HepG2 (cell line): Measurements from ENCODE around the gene USP7. TPM values are rescaled to one million over a fixed set of nuclear protein-coding genes. Genes with fewer than 3 reads are reported as not detected.
A peak's percentile ranks its signal among the peaks of the same experiment; 100 is the strongest.

Experiments used
- DPF2 ChIP-seq: sonication (generic); formaldehyde crosslinking; IDR thresholded peaks from 2 replicates; pipeline ENCODE4 v1.4.0; 2020; ENCODE audit warnings: mild to moderate bottlenecking, low read depth, missing genetic modification reagents, borderline replicate concordance
- KIAA2018 ChIP-seq: sonication (generic); formaldehyde crosslinking; IDR thresholded peaks from 2 replicates; pipeline ENCODE4 v1.5.0; 2020; ENCODE audit warnings: mild to moderate bottlenecking, missing genetic modification reagents, borderline replicate concordance
- KLF13 ChIP-seq: sonication (generic); formaldehyde crosslinking; IDR thresholded peaks from 2 replicates; pipeline ENCODE4 v1.4.0; 2020; ENCODE audit warnings: mild to moderate bottlenecking, missing genetic modification reagents
- NCOR1 ChIP-seq: fragments of 200-600 bp; sonication (generic); IDR thresholded peaks from 2 replicates; pipeline ENCODE4 v1.7.0; 2017; ENCODE audit warnings: antibody characterized with exemption, low read length, borderline replicate concordance
- ZBTB42 ChIP-seq: sonication (generic); formaldehyde crosslinking; IDR thresholded peaks from 2 replicates; pipeline ENCODE4 v1.5.0; 2020; ENCODE audit warnings: mild to moderate bottlenecking, missing genetic modification reagents
- ZNF282 ChIP-seq: fragments of 450-650 bp; IDR thresholded peaks from 2 replicates; pipeline ENCODE4 v1.6.1; 2018; ENCODE audit not compliant: partially characterized antibody
- ZNF670 ChIP-seq: sonication (generic); formaldehyde crosslinking; IDR thresholded peaks from 2 replicates; pipeline ENCODE4 v1.8.0; 2022; ENCODE audit warnings: mild to moderate bottlenecking, missing genetic modification reagents, borderline replicate concordance
- ZNF740 ChIP-seq: sonication (generic); formaldehyde crosslinking; IDR thresholded peaks from 2 replicates; pipeline ENCODE4 v1.4.0; 2020; ENCODE audit warnings: missing genetic modification reagents
- polyA plus RNA-seq, 8 experiments: library from polyadenylated mRNA; depleted of rRNA in 3 of 8; stranded (reverse) in 7 of 8; unstranded in 1 of 8; fragments of >200 nt; fragmentation: Illumina TruSeq in 4 of 8; extraction: Trizol in 4 of 8; gene quantifications; 2 replicates each; pipeline versions ENCODE4 v1.2.1 to v1.2.3, GENCODE V29; 2011 to 2016; ENCODE audit warnings: low read depth in 4 of 8, missing spikeins in 1 of 8, mixed read lengths in 1 of 8; ENCODE audit not compliant: insufficient read depth in 1 of 8
- total RNA-seq, 5 experiments: library from RNA; depleted of rRNA; stranded (reverse); fragments of >200 nt; fragmentation: Illumina TruSeq; extraction: Trizol; gene quantifications; 2 replicates each; pipeline ENCODE4 v1.2.3, GENCODE V29; 2016; ENCODE audit warnings: low read depth in 1 of 5
- TF ChIP-seq, protein P1 (sequence below): sonication (generic); formaldehyde crosslinking; IDR thresholded peaks from 2 replicates; pipeline ENCODE4 v1.5.0; 2020; ENCODE audit warnings: missing genetic modification reagents
- TF ChIP-seq, protein P2 (sequence below): IDR thresholded peaks from 2 replicates; pipeline ENCODE4 v1.6.1; 2016; ENCODE audit warnings: mild to moderate bottlenecking, missing biosample characterization, missing genetic modification reagents
- TF ChIP-seq, protein P3 (sequence below): sonication (generic); formaldehyde crosslinking; IDR thresholded peaks from 2 replicates; pipeline ENCODE4 v1.4.0; 2020; ENCODE audit warnings: missing genetic modification reagents
- TF ChIP-seq, protein P4 (sequence below): sonication (generic); formaldehyde crosslinking; IDR thresholded peaks from 2 replicates; pipeline ENCODE4 v1.8.0; 2022; ENCODE audit warnings: missing genetic modification reagents, mild to moderate bottlenecking, moderate library complexity, borderline replicate concordance

USP7 gene
- total and polyA plus RNA-seq, 2 of the 13 experiments (the other 11 are each of a cell fraction or from before 2014, with no cell fraction given), result 52.5 to 173 TPM

DNA sequence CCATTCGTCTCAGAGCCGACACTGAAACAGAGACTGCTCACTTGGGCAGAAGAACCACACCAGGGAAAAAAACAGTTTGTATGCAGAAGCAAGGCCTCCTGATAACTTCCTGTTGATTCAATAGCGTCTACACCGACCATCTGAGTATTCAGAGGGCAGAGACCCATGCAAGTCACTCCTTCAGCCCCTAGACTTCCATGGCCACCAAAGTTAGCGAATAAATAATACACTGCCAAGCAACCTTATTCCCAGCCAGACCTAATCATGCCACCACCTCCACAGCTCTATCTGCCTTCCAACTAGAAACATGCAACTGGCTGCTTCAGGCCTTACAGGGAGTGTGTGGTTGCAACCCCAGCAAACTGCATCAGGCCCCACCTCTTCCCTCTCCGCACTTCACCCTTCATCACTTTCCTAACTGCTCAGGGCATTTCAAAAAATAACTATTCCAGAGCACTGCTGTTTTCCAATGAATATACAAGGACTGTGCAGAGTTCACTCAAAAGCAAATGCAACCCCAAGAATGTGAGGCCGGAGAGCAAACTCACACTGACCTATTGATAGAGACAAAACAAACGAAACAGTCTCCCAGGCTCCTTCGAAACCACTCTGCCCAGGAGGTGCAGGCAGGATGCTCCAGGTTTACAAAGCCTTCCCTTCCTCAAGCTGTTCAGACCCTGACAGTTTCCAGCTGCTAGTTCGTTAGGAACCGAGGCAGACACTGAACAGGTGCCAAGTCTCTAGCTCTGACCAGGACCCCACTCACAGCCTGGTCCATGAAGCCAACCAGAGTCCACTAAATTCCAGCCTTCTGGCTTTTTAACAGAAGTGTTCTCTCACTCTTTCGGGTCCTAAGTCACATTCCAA is 3.6 kb downstream of the USP7 start (continued):
- no peak for TF ChIP-seq KIAA2018 (CRISPR knock-in tag)
- 0 out of 2 replicates have a peak, but pooled peaks have one; percentile 58 for TF ChIP-seq KLF13 (CRISPR knock-in tag)
- TF ChIP-seq, protein P1, sequence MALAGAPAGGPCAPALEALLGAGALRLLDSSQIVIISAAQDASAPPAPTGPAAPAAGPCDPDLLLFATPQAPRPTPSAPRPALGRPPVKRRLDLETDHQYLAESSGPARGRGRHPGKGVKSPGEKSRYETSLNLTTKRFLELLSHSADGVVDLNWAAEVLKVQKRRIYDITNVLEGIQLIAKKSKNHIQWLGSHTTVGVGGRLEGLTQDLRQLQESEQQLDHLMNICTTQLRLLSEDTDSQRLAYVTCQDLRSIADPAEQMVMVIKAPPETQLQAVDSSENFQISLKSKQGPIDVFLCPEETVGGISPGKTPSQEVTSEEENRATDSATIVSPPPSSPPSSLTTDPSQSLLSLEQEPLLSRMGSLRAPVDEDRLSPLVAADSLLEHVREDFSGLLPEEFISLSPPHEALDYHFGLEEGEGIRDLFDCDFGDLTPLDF, result no peak
- peak; percentile 90 for TF ChIP-seq NCOR1
- no peak for TF ChIP-seq ZBTB42 (CRISPR knock-in tag)
- TF ChIP-seq DPF2, result peak; percentile 49
- TF ChIP-seq, protein P2, sequence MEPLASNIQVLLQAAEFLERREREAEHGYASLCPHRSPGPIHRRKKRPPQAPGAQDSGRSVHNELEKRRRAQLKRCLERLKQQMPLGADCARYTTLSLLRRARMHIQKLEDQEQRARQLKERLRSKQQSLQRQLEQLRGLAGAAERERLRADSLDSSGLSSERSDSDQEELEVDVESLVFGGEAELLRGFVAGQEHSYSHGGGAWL (CRISPR knock-in tag), result no peak
- TF ChIP-seq ZNF740, result no peak
- TF ChIP-seq ZNF670, result 0 out of 2 replicates have a peak, but pooled peaks have one; percentile 29
- TF ChIP-seq ZNF282, result no peak
- TF ChIP-seq, protein P3, sequence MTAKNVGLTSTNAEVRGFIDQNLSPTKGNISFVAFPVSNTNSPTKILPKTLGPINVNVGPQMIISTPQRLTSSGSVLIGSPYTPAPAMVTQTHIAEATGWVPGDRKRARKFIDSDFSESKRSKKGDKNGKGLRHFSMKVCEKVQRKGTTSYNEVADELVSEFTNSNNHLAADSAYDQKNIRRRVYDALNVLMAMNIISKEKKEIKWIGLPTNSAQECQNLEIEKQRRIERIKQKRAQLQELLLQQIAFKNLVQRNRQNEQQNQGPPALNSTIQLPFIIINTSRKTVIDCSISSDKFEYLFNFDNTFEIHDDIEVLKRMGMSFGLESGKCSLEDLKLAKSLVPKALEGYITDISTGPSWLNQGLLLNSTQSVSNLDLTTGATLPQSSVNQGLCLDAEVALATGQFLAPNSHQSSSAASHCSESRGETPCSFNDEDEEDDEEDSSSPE (CRISPR knock-in tag), result peak; percentile 22; the same call in 1 of the 2 replicates
- TF ChIP-seq, protein P4, sequence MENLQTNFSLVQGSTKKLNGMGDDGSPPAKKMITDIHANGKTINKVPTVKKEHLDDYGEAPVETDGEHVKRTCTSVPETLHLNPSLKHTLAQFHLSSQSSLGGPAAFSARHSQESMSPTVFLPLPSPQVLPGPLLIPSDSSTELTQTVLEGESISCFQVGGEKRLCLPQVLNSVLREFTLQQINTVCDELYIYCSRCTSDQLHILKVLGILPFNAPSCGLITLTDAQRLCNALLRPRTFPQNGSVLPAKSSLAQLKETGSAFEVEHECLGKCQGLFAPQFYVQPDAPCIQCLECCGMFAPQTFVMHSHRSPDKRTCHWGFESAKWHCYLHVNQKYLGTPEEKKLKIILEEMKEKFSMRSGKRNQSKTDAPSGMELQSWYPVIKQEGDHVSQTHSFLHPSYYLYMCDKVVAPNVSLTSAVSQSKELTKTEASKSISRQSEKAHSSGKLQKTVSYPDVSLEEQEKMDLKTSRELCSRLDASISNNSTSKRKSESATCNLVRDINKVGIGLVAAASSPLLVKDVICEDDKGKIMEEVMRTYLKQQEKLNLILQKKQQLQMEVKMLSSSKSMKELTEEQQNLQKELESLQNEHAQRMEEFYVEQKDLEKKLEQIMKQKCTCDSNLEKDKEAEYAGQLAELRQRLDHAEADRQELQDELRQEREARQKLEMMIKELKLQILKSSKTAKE (CRISPR knock-in tag), result peak; percentile 43; the same call in 1 of the 2 replicates
